Endothelial cell (in vitro differentiated cells): ENCODE results near the gene ROGDI. TPM values are rescaled to one million over a fixed set of nuclear protein-coding genes. Genes with fewer than 3 reads are reported as not detected.

Experiments used
- DNase-seq: peaks from one replicate; pipeline ENCODE4 v3.0.0; 2021; ENCODE audit warnings: low spot score
- H3K27ac Mint-ChIP-seq: one replicate; pipeline ENCODE4 v1.8.0; 2021; ENCODE audit warnings: mixed read lengths, inconsistent platforms; ENCODE audit not compliant: unreplicated experiment
- H3K27me3 Mint-ChIP-seq: one replicate; pipeline ENCODE4 v1.8.0; 2021; ENCODE audit warnings: mild to moderate bottlenecking, moderate library complexity, mixed read lengths, inconsistent platforms; ENCODE audit not compliant: unreplicated experiment
- H3K36me3 Mint-ChIP-seq: one replicate; pipeline ENCODE4 v1.8.0; 2021; ENCODE audit warnings: mild to moderate bottlenecking, low read depth, mixed read lengths, inconsistent platforms; ENCODE audit not compliant: unreplicated experiment
- H3K4me1 Mint-ChIP-seq: one replicate; pipeline ENCODE4 v1.8.0; 2021; ENCODE audit warnings: mild to moderate bottlenecking, mixed read lengths, inconsistent platforms; ENCODE audit not compliant: unreplicated experiment
- H3K4me3 Mint-ChIP-seq: one replicate; pipeline ENCODE4 v1.8.0; 2021; ENCODE audit warnings: mild to moderate bottlenecking, mixed read lengths, inconsistent platforms; ENCODE audit not compliant: unreplicated experiment
- H3K9me3 Mint-ChIP-seq: one replicate; pipeline ENCODE4 v1.8.0; 2021; ENCODE audit warnings: mixed read lengths, inconsistent platforms; ENCODE audit not compliant: unreplicated experiment
- CTCF ChIP-seq: fragments of 200-600 bp; sonication (generic); IDR thresholded peaks from one replicate; pipeline ENCODE4 v1.5.0; 2021; ENCODE audit warnings: antibody characterized with exemption; ENCODE audit not compliant: unreplicated experiment
- long read RNA-seq: library from polyadenylated mRNA; unstranded; transcript quantifications from one replicate; pipeline ENCODE4 v2.0.0, GENCODE V29; 2020; ENCODE audit not compliant: unreplicated experiment
- total RNA-seq: library from RNA; stranded (reverse); fragmentation: NEBNext Ultra II Directional; extraction: Animal tissue kit (Norgen Biotek cat#: 25700); gene quantifications from one replicate; pipeline ENCODE4 v1.2.1, GENCODE V29; 2021; ENCODE audit not compliant: unreplicated experiment

The ROGDI gene, protein sequence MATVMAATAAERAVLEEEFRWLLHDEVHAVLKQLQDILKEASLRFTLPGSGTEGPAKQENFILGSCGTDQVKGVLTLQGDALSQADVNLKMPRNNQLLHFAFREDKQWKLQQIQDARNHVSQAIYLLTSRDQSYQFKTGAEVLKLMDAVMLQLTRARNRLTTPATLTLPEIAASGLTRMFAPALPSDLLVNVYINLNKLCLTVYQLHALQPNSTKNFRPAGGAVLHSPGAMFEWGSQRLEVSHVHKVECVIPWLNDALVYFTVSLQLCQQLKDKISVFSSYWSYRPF
- 46.2 TPM for total RNA-seq
- long read RNA-seq, transcript ROGDI-201 (11 exons, 1,735 nt): major isoform, 42 of 51 reads
- long read RNA-seq, partial matches to known transcripts: 0 of 51 reads
- long read RNA-seq, other reads (novel, unspliced or antisense): 7 of 51 reads

DNA sequence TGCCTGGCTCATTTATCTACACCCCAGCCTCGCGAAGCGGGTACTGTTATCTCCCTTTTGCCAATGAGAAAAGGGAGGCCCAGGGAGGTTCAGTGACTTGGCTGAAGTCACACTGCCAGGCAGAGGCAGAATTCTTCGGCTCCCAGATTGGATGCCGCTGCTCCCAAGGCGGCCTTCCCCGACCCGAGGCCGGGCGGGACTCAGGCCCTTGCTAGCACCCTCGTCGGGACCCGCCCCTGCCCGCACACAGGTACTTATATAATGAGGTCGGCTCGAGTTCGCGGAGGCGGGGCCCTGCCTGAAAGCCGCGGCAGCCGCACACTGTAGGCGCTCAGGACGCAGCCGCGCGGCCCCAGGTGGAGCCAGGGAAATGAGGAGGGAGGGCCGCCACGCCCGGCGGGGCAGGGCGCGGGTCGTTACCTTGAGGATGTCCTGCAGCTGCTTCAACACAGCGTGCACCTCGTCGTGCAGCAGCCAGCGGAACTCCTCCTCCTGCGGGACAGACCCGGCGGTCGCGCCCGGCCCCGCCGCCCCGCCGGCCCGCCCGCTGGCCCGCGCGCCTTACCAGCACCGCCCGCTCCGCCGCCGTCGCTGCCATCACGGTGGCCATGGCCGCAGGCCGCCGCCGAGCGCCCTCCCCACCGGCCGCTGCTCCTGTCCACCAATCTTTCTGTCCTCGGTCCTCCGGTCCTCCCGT, at the start of gene ROGDI:
Gene ROGDI (minus strand): TSS at position 672 of the 697 bp plus-strand sequence. CDS start 62 bp downstream, at position 610.
- Mint-ChIP-seq H3K27ac (no peak within 1 kb of the TSS), H3K9me3 (no peaks in the 10 kb centered on the region), H3K27me3 (peaks cover 2% of the 10 kb centered on the region), H3K4me1 (peaks cover 10% of the 10 kb centered on the region), H3K4me3 (peak within 1 kb of the TSS; percentile 92), H3K36me3 (peaks cover 19% of the 10 kb centered on the region)
- no peak for TF ChIP-seq CTCF
- peak; percentile 57 for DNase-seq

DNA sequence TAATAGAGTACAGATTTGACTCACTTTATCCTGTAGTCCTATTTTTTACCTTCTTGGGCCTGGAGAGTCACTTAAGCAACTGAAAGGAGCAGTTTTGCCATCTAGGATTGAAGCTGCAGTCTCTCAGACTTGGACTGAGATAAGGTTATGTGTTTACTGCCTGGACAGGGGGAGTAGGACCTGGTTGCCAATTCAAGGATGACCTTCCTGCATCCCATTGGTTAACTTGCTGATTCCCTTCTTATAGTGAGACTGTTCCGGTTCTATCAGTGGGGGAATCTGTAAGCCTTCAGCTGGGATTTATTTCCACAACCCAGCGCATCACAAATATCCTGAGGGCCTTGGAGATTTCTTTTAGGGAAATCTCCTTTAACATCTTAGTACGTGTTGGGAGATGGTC, 47.8 kb upstream of the ROGDI start:
- no peak overlapping the region for H3K27ac Mint-ChIP-seq
- DNase-seq: no peak
- peaks cover 37% of the 10 kb centered on the region for H3K4me1 Mint-ChIP-seq
- no peak for TF ChIP-seq CTCF
- H3K4me3 Mint-ChIP-seq: no peak overlapping the region
- H3K9me3 Mint-ChIP-seq: no peaks in the 10 kb centered on the region
- peaks cover 7% of the 10 kb centered on the region for H3K36me3 Mint-ChIP-seq
- peaks cover 6% of the 10 kb centered on the region for H3K27me3 Mint-ChIP-seq

DNA sequence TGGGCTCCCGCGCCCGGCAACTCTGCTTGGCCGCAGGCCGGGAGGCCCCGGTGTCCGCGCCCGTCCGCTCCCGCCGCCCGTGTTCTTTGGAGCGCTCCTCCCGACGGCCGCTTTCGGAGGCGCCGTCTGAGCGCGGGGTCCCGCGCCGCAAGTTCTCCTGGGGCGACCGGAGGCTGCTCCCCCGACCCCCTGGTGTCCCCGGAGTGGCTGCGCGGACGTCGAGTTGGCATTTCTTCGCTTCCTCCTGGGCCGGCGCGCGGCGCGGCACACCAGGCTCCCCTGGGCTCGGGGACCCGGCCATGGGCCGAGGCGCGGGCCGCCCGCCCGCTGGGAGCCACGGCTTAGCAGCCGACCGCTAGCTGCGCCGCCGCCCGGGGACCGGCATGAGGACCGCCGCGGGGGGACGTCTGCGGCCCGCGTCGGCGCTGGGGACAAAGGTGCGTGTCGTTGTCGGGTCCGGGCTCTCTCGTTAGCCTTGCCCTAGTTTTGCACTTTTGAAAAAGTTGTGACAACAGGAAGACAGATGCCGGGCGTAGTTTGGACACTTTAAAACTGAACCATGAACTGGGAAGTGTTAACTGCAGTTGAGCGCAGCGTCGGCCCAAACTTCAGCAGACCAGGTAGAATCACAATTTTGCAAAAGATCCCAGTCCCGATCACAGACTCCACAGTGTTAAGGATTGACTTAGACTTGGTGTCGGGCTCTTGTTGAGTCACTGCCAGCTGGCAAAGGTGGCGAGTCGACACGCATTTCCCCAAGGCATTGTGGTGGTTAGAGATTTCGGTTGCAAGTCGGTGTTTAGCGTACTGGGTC, 45.5 kb upstream of the ROGDI start:
- no peak for TF ChIP-seq CTCF
- Mint-ChIP-seq H3K4me1 (peaks cover 38% of the 10 kb centered on the region), H3K36me3 (peaks cover 3% of the 10 kb centered on the region), H3K4me3 (peak overlapping the region; percentile 95), H3K9me3 (no peaks in the 10 kb centered on the region), H3K27me3 (peaks cover 6% of the 10 kb centered on the region), H3K27ac (peak overlapping the region; percentile 53)
- DNase-seq: peak; percentile 49

- no peak for TF ChIP-seq CTCF
- Mint-ChIP-seq H3K36me3 (peaks cover 3% of the 10 kb centered on the region), H3K4me3 (peak within 1 kb of the TSS; percentile 95), H3K4me1 (peaks cover 35% of the 10 kb centered on the region), H3K27ac (peak within 1 kb of the TSS; percentile 85), H3K9me3 (no peaks in the 10 kb centered on the region), H3K27me3 (peaks cover 6% of the 10 kb centered on the region)
- peak; percentile 100 for DNase-seq
Observed at GRCh38 chr16:4846901-4847773, 44.7 kb upstream of the ROGDI start, which contains the start of the genes GLYR1 and UBN1. Gene GLYR1, minus strand, starts transcription at chr16:4847288. Its CDS starts 23 bp downstream, at chr16:4847265. Gene UBN1, plus strand, starts transcription at chr16:4847481. Its CDS starts 5,437 bp downstream, at chr16:4852918.
